CD4-positive, alpha-beta T cell treated with Interleukin-6 at 100 ng/mL for 8 hours (primary cell): ENCODE measurements around the gene EDC4.
"Not testable (repeated sequence)": the region's sequence is repeated elsewhere in the genome, so short reads cannot be mapped to it uniquely, and the experiment has no call there.

Source experiments
- DNase-seq: peaks from one replicate; pipeline ENCODE4 v3.0.0-alpha.2; 2020; ENCODE audit warnings: mixed read lengths, low spot score

Gene EDC4

GRCh38 chr16:67847064-67847861, 25.6 kb upstream of the EDC4 start, which contains the start of gene CENPT:
Gene CENPT, minus strand, starts transcription at chr16:67847693. Its CDS starts 13,834 bp downstream, at chr16:67833859.
- no peak for DNase-seq

- DNase-seq, result no peak
Measured at GRCh38 chr16:67848118-67848517, 24.7 kb upstream of the EDC4 start.

- no peak for DNase-seq
Measured at GRCh38 chr16:67853670-67854069, 19.2 kb upstream of the EDC4 start.

- DNase-seq, result no peak
Measured at GRCh38 chr16:67855789-67856188, 17.1 kb upstream of the EDC4 start.

DNA sequence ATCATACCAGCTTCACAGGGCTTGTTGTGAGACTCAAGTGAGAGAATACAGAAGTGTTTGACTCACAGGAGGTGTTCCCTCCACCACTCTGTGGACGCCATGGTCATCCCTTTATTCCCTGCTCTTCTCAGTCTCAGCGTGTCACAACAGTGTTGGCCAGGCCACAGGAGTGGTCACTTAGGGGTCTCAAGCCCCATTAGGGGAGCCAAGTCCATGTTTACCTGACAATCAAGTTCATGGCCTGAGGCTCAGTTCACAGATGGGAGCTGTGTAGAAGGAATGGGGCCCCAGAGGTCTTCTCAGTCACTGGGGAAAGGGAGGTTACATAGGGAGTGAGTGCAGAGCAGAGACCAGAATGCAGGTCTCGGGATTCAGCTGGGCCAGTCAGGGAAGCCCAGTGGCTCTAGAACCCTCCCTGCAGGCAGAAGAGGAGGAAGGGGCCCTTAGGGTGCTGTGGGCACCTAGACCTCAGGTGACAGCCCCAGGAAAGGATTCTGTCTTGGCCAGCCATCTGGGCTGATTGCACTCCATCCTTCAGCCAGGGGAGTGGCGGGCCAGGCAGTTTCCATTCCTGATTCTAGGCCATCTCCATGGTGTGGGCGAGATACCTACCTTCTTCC, 15.8 kb upstream of the EDC4 start:
- DNase-seq, result no peak

- DNase-seq, result peak; percentile 21
Measured at GRCh38 chr16:67857547-67858233, 15.2 kb upstream of the EDC4 start.

DNA sequence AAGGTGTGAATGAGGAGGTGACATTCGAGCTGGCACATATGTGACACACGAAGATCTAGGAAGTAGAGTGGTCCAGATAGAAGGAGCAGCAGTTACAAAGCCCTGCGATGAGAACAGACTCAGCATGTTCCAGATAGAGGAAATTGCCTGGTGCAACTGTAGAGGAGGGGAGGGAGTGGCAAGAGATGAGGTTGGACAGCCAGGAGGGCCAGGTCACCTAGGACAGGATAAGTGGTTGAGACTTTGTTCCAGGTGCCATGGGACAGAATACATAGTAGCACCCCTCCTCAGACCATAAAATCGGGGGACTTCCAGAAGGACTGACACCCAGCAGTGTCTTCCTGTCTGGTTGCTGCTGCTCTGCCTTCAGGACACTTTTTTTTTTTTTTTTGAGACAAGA, 14.4 kb upstream of the EDC4 start:
- DNase-seq, result no peak

- no peak for DNase-seq
Measured at GRCh38 chr16:67860589-67861398, 12.1 kb upstream of the EDC4 start.

GRCh38 chr16:67861877-67862276, 11.0 kb upstream of the EDC4 start:
- no peak for DNase-seq

GRCh38 chr16:67862623-67863583, 9.9 kb upstream of the EDC4 start:
- DNase-seq, result no peak

DNA sequence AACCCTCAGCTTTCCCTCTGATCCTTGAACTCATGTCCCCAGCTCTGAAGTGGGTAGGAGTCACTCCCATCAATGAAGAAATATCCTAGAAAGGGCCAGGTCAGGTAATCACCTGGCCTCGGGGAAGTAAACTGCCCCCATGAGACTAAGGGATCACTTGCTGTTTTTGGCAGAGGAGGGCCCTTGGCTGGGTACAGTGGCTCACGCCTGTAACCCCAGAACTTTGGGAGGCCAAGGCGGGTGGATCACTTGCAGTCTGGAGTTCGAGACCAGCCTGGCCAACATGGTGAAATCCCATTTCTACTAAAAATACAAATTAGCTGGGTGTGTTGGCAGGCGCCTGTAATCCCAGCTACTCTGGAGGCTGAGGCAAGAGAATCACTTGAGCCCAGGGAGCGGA, 8.8 kb upstream of the EDC4 start:
- DNase-seq, result not testable (repeated sequence)

GRCh38 chr16:67864594-67864993, 8.3 kb upstream of the EDC4 start:
- DNase-seq, result no peak

DNA sequence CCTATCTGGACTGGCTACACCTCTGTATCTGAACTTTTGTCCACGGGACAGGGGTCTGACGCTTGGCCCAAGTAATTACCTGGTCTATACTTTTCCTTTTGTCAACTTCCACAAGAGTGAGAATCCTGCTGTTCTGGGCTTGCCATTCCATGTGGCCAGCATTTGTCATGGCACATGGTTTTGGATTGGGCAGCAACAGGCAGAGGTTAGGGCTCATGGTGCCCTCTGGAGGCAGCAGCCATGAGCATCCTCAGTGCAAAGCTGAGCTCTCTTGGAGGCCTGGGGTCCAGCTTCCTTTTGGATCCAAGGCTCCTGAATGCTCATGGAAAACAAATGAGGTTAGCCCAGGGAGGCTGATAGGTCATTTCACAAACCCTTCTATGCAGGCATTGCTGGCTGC, 7.5 kb upstream of the EDC4 start:
- DNase-seq, result no peak

DNA sequence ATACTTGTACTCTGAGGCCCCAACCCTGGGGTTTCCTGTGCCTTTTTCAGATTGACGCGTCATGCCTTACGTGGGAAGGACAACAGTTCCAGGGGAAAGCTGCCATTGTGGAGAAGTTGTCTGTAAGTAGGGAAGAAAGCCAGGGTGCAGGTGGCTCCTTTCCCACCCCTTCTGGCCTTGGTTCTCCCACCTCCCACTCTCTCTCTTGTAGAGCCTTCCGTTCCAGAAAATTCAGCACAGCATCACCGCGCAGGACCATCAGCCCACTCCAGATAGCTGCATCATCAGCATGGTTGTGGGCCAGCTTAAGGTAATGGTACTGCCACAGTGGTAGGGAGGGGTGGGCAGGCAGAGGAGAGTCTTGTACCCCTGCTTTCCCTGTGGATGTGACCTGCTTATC, 4.6 kb upstream of the EDC4 start:
- no peak for DNase-seq

GRCh38 chr16:67869653-67870052, 3.2 kb upstream of the EDC4 start:
- no peak for DNase-seq

GRCh38 chr16:67871256-67871655, 1.6 kb upstream of the EDC4 start:
- DNase-seq, result no peak

DNA sequence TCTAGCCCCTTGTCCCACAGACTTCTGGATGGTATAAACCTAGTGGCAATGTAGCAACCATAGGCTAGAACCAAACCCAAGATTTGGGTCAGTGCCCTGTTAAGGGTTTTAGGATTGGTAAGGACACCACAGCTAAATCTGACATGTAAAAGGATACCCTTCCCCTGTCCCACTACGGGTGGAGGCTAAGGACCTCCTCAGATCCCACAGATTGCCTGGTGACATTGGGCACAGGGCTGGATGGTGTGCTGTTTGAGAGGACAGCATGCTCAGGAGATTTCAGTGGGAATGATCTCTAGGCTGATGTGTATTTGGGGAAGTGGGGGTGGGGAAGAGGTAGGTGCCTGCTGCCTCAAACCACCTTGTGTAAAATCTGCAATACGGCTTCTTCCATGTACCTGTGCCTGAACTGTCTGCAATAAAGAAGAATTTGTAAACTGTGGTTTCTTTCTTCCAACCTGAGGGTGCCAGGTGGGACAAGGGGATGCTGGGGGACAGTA, 671 bp upstream of the EDC4 start:
- no peak for DNase-seq

DNA sequence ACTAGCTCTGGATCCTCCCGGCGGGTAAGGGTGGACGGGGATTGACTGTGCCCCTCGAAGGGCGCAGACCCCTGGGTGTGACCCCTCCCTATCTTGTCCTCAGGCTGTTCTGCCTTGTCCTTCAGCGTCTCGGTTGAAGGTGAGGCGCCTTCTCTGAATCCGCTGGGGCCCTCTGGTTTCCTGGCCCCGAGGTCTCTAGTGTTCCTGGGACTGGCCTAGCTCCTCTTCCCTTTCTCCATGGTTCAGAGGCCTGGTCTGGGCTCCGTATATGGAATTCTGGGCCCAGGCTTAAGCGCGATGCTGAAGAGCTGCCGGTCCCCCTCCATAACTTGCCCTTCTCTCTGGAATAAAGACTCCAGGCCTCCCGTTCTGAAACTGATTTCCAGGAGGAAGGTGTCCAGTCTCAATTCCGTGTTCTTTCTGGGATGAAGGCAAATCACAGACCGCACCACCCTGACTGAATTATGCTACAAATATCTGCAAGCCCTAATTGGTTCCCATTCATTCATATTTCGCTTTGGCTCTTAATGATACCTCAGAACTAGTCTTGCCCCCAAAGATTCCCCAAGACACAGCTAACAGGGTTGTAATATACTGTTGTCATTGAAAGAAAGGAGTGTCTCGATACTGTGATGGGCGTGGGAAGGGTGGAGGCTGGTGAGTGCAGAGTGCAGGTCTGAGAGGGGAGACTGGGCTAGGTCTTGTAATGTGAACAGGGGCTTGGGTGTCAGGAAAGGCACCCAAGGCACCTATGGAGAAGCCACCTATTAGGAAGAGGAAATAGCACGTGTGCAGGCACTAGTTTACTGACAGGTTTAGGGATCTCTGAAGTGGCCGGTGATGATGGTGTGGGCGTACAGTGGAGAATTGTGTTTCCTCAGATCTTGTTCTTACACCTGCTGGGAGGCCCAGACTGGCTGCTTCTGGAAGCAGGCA, 851 bp downstream of the EDC4 start:
- DNase-seq, result no peak

GRCh38 chr16:67874372-67874771, 1.5 kb downstream of the EDC4 start:
- DNase-seq, result no peak

- DNase-seq, result no peak
Measured at GRCh38 chr16:67877064-67877463, 4.2 kb downstream of the EDC4 start.
